CD8-positive, alpha-beta memory T cell (primary cell): Measurements from ENCODE around the gene FERMT2. TPM values are rescaled to one million over a fixed set of nuclear protein-coding genes. Genes with fewer than 3 reads are reported as not detected.

Source experiments
- CTCF ChIA-PET: fragments of 350-600 bp; sonication (Branson Sonifier 250); formaldehyde crosslinking; loops from one replicate; lab custom pipeline; 2021; ENCODE audit warnings: antibody characterized with exemption; lab: Charles Lee
- POLR2A ChIA-PET: fragments of 350-600 bp; sonication (Branson Sonifier 250); formaldehyde crosslinking; loops from one replicate; lab custom pipeline; 2021; ENCODE audit warnings: antibody characterized with exemption; lab: Charles Lee
- DNase-seq, 5 donors: peaks; one replicate each; pipeline versions ENCODE4 v3.0.0 to v3.0.0-alpha.2; 2020 to 2022; ENCODE audit warnings: mixed read lengths in 1 of 5
- H3K27ac ChIP-seq: one replicate; pipeline ENCODE4 v1.7.0; 2013; ENCODE audit warnings: low read depth, mild to moderate bottlenecking, low read length, moderate library complexity
- H3K27me3 ChIP-seq: 2 replicates; pipeline ENCODE4 v1.7.0; 2013; ENCODE audit warnings: low read length, mild to moderate bottlenecking; ENCODE audit not compliant: insufficient read depth, poor library complexity, severe bottlenecking
- H3K36me3 ChIP-seq: 2 replicates; pipeline ENCODE4 v1.7.0; 2013; ENCODE audit warnings: mild to moderate bottlenecking, low read length, moderate library complexity; ENCODE audit not compliant: insufficient read depth
- H3K4me1 ChIP-seq: 2 replicates; pipeline ENCODE4 v1.7.0; 2013; ENCODE audit warnings: mild to moderate bottlenecking, low read length, moderate library complexity; ENCODE audit not compliant: insufficient read depth
- H3K4me3 ChIP-seq: 2 replicates; pipeline ENCODE4 v1.7.0; 2013; ENCODE audit warnings: mild to moderate bottlenecking, low read length
- H3K9me3 ChIP-seq: 2 replicates; pipeline ENCODE4 v1.7.0; 2013; ENCODE audit warnings: mild to moderate bottlenecking, low read length
- H3K27ac Mint-ChIP-seq, 8 donors: one replicate each; pipeline ENCODE4 v1.8.0; 2020 to 2021; ENCODE audit warnings: mixed read lengths in 8 of 8, mild to moderate bottlenecking in 6 of 8, inconsistent platforms in 3 of 8, moderate library complexity in 3 of 8
- H3K27me3 Mint-ChIP-seq, 2 donors: one replicate each; pipeline ENCODE4 v1.8.0; 2020 to 2021; ENCODE audit warnings: mixed read lengths in 2 of 2, mild to moderate bottlenecking in 1 of 2, moderate library complexity in 1 of 2
- H3K36me3 Mint-ChIP-seq, 3 donors: one replicate each; pipeline ENCODE4 v1.8.0; 2020 to 2021; ENCODE audit warnings: mixed read lengths in 3 of 3, inconsistent platforms in 1 of 3, mild to moderate bottlenecking in 1 of 3
- H3K4me1 Mint-ChIP-seq, 3 donors: one replicate each; pipeline ENCODE4 v1.8.0; 2020 to 2021; ENCODE audit warnings: mixed read lengths in 3 of 3, inconsistent platforms in 1 of 3, mild to moderate bottlenecking in 1 of 3
- H3K4me3 Mint-ChIP-seq, 7 donors: one replicate each; pipeline ENCODE4 v1.8.0; 2020 to 2021; ENCODE audit warnings: mixed read lengths in 7 of 7, mild to moderate bottlenecking in 6 of 7, moderate library complexity in 4 of 7, inconsistent platforms in 2 of 7
- H3K9me3 Mint-ChIP-seq, 5 donors: one replicate each; pipeline ENCODE4 v1.8.0; 2020 to 2022; ENCODE audit warnings: mixed read lengths in 5 of 5, mild to moderate bottlenecking in 3 of 5, moderate library complexity in 2 of 5, inconsistent platforms in 1 of 5
- polyA plus RNA-seq: library from polyadenylated mRNA; unstranded; fragments of 300-500 nt; fragmentation: Illumina TruSeq; gene quantifications from one replicate; pipeline ENCODE4 v1.2.3, GENCODE V29; 2021
- total RNA-seq, 2 experiments: library from RNA; stranded (reverse); gene quantifications; one replicate each; pipeline ENCODE4 v1.2.3, GENCODE V29; 2021

FERMT2 gene
- total and polyA plus RNA-seq, 3 experiments from 2014 or later = 0.51 to 1.7 (median 0.93) TPM

DNA sequence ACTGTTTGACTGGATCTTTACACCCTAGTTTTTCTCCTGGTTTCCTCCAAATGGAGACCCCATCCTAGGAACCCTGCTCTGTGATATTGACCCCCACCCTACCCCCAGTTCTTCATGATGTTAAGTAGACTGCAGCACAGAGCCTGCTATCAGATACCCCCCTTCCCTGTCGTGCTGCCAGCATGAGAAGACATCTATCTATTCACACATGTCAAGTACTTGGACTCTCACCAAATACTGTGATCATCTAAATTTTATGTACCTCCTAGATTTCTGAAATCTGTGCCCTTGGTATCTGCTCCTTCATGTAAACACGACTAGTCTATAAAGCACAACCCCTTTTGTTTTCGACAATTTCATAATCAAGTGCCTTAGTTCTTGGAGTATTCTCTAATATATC, 38.9 kb downstream of the FERMT2 start:
- no peaks in the 10 kb centered on the region for H3K36me3 ChIP-seq
- no peaks in the 10 kb centered on the region for H3K9me3 ChIP-seq
- Mint-ChIP-seq H3K4me3 (no peak overlapping the region), H3K36me3 (no peaks in the 10 kb centered on the region), H3K4me1 (peaks cover under 1 to 6% (median 2%) of the 10 kb centered on the region in 3 donors), H3K27me3 (no peaks in the 10 kb centered on the region), H3K27ac (peak overlapping the region in 1 of 8 donors; percentile 37), H3K9me3 (no peaks in the 10 kb centered on the region)
- H3K4me3 ChIP-seq = no peak overlapping the region
- H3K4me1 ChIP-seq = no peaks in the 10 kb centered on the region
- CTCF ChIA-PET = no interaction called here
- no peak for DNase-seq
- H3K27me3 ChIP-seq = no peaks in the 10 kb centered on the region
- POLR2A ChIA-PET = no interaction called here
- H3K27ac ChIP-seq = no peak overlapping the region

DNA sequence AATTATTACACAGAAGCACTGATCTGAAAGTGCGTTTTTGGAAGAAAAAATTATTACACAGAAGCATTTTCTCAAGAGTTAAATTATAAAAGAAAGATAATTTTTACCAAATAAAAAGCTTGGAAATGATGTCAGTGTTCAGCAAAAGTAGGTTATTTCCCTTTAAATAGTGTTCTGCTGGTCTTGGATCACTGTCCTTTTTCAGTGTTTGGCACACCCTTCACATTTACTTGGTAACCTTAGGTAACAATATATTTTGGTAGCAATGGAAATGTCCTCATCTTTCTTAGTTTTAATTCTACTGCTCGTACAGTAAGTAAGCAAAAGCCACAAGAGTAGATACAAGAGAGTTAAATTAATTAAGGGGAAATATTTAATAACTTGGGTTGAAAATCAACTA, 40.3 kb downstream of the FERMT2 start:
- Mint-ChIP-seq H3K4me1 (peaks cover 0 to 2% (median 0%) of the 10 kb centered on the region in 3 donors), H3K36me3 (no peaks in the 10 kb centered on the region), H3K27ac (no peak overlapping the region), H3K4me3 (no peak overlapping the region), H3K9me3 (no peaks in the 10 kb centered on the region), H3K27me3 (no peaks in the 10 kb centered on the region)
- Histone ChIP-seq H3K9me3 (no peaks in the 10 kb centered on the region), H3K4me1 (no peaks in the 10 kb centered on the region), H3K27ac (no peak overlapping the region), H3K27me3 (no peaks in the 10 kb centered on the region), H3K4me3 (no peak overlapping the region), H3K36me3 (no peaks in the 10 kb centered on the region)
- no peak for DNase-seq
- ChIA-PET CTCF (no interaction called here), POLR2A (no interaction called here)

DNA sequence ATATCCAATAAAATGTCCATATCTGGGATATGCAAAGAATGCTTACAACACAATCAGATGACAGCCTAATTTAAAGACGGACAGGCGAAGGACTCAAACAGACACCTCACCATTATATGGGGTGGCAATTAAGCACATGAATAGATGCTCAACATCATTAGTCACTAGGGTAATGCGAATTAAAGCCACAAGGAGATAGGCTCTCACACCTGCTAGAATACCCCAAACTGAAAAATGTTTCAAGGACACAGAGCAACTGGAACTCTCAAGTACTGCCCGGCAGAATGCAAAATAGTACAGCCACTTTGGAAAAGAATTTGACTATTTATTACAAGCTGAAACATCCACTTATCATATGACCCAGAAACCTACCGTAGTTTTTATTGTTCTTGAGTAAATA, 42.9 kb downstream of the FERMT2 start:
- Mint-ChIP-seq H3K4me1 (peaks cover 0 to 2% (median 0%) of the 10 kb centered on the region in 3 donors), H3K27me3 (no peaks in the 10 kb centered on the region), H3K9me3 (no peaks in the 10 kb centered on the region), H3K27ac (no peak overlapping the region), H3K4me3 (no peak overlapping the region), H3K36me3 (no peaks in the 10 kb centered on the region)
- no peaks in the 10 kb centered on the region for H3K9me3 ChIP-seq
- H3K27me3 ChIP-seq = no peaks in the 10 kb centered on the region
- H3K27ac ChIP-seq = no peak overlapping the region
- no peaks in the 10 kb centered on the region for H3K36me3 ChIP-seq
- ChIA-PET POLR2A (no interaction called here), CTCF (no interaction called here)
- no peaks in the 10 kb centered on the region for H3K4me1 ChIP-seq
- DNase-seq = no peak
- H3K4me3 ChIP-seq = no peak overlapping the region

DNA sequence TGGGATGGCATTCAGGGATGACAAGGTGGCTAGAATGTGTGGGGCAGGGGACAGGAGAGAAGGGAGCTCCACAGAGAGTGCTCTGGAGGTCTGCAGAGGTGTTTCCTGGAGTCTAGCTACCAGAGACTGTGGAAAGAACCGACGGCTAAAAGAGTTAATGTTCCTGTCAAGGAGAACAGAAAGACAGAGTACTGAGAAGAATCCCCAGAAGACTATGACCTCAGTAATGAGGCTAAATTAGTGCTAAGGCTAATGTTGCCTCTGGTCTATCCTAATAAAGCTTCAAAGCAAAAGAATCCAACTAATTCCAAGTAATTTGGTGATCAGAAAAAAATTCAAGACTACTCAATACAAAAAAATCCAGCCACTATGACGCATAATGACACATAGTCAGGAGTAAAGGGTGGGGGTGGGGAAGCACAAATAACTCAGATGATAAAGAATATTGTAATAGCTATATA, 44.7 kb downstream of the FERMT2 start:
- no peaks in the 10 kb centered on the region for H3K4me1 ChIP-seq
- H3K9me3 ChIP-seq = no peaks in the 10 kb centered on the region
- no peaks in the 10 kb centered on the region for H3K9me3 Mint-ChIP-seq
- H3K27me3 ChIP-seq = no peaks in the 10 kb centered on the region
- H3K27ac ChIP-seq = no peak overlapping the region
- no peaks in the 10 kb centered on the region for H3K36me3 ChIP-seq
- H3K27ac Mint-ChIP-seq = no peak overlapping the region
- CTCF ChIA-PET = no interaction called here
- POLR2A ChIA-PET = no interaction called here
- DNase-seq = no peak
- peaks cover 0 to 1% (median 0%) of the 10 kb centered on the region in 3 donors for H3K36me3 Mint-ChIP-seq
- peaks cover 0 to 8% of the 10 kb centered on the region in 2 donors for H3K27me3 Mint-ChIP-seq
- H3K4me3 ChIP-seq = no peak overlapping the region
- H3K4me1 Mint-ChIP-seq = peaks cover 0 to 2% (median 0%) of the 10 kb centered on the region in 3 donors
- H3K4me3 Mint-ChIP-seq = no peak overlapping the region

DNA sequence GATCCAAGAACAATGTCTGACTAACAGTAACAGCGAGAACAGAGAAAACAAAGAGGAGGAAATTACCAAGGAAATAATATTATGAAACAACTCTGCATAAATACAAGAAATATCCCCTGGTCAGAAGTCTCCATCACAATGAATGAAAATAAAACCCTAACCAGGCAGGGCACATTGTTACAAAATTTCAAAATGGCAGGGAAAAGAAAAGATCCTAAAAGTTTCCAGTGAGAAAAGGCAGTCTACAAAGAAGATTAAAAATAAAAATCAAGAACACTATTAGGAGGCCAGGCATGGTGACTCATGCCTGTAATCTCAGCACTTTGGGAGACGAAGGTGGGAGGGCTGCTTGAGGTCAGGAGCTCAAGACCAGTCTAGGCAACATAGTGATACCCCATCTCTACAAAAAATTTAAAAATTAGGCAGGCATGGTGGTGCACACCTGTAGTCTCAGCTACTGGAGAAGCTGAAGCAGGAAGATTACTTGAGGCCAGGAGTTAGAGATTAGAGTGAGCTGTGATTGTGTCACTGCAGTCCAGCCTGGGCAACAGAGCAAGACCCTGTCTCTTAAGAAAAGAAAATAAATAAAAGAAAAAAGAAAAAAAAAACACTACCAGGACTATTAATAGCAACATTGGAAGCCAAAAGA, 47.8 kb downstream of the FERMT2 start:
- no peaks in the 10 kb centered on the region for H3K4me1 ChIP-seq
- H3K4me3 Mint-ChIP-seq = no peak overlapping the region
- H3K27ac Mint-ChIP-seq = no peak overlapping the region
- H3K27ac ChIP-seq = no peak overlapping the region
- ChIA-PET CTCF (no interaction called here), POLR2A (no interaction called here)
- no peaks in the 10 kb centered on the region for H3K9me3 ChIP-seq
- no peaks in the 10 kb centered on the region for H3K36me3 ChIP-seq
- peaks cover 0 to 1% (median 0%) of the 10 kb centered on the region in 3 donors for H3K36me3 Mint-ChIP-seq
- peaks cover 0 to 2% (median 0%) of the 10 kb centered on the region in 3 donors for H3K4me1 Mint-ChIP-seq
- H3K4me3 ChIP-seq = no peak overlapping the region
- no peaks in the 10 kb centered on the region for H3K27me3 ChIP-seq
- no peaks in the 10 kb centered on the region for H3K9me3 Mint-ChIP-seq
- DNase-seq = no peak
- peaks cover 0 to 13% of the 10 kb centered on the region in 2 donors for H3K27me3 Mint-ChIP-seq

DNA sequence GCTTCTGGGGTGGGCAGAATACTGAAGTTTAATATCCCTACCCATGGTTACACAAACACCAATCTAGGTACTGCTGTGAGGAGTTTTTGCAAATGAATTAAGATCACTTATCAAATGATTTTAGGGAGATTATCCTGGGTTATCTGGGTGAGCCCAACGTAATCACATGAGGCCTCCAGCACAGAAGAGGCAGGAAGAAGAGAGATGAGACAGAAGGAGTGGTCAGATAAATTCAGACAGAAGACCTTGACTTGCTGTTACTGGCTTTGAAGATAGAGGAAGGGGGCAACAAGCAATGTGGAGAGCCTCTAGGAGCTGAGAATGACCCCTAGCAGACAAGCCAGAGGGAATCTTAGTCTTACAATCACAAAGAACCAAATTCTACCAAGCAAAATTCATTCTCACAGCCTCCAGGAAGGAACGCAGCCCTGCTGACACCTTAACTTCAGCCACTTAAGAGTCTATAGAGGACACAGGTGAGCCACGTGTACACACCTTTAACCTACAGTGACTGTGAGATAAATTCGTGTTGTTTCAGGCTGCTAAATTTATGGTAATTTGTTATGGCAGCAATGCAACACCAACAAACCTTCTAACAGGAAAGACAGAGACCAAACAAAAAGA, 49.4 kb downstream of the FERMT2 start:
- Histone ChIP-seq H3K9me3 (no peaks in the 10 kb centered on the region), H3K4me1 (no peaks in the 10 kb centered on the region), H3K27ac (no peak overlapping the region), H3K4me3 (no peak overlapping the region), H3K27me3 (no peaks in the 10 kb centered on the region), H3K36me3 (no peaks in the 10 kb centered on the region)
- Mint-ChIP-seq H3K4me3 (no peak overlapping the region), H3K9me3 (no peaks in the 10 kb centered on the region), H3K27me3 (peaks cover 0 to 13% of the 10 kb centered on the region in 2 donors), H3K27ac (no peak overlapping the region), H3K4me1 (no peaks in the 10 kb centered on the region), H3K36me3 (peaks cover 0 to 1% (median 0%) of the 10 kb centered on the region in 3 donors)
- ChIA-PET CTCF (no interaction called here), POLR2A (no interaction called here)
- DNase-seq = no peak

DNA sequence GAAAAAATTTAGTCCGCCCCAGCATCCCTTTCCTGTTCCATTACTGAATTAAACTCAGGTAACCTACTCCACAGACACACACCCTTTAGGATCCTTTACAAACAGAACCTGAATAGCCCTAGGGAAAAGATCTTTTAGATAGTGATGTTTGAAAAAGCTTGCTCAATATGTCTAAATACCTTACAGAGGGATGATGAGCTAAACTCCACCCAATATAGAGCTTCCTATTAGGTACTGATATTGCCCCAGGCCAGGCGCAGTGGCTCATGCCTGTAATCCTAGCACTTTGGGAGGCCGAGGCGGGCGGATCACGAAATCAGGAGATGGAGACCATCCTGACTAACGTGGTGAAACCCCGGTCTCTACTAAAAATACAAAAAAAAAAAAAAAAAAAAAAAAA, 50.1 kb downstream of the FERMT2 start:
- no peak overlapping the region for H3K4me3 Mint-ChIP-seq
- H3K9me3 Mint-ChIP-seq = no peaks in the 10 kb centered on the region
- ChIA-PET POLR2A (no interaction called here), CTCF (no interaction called here)
- H3K4me3 ChIP-seq = no peak overlapping the region
- H3K27me3 Mint-ChIP-seq = peaks cover 0 to 13% of the 10 kb centered on the region in 2 donors
- H3K9me3 ChIP-seq = no peaks in the 10 kb centered on the region
- no peaks in the 10 kb centered on the region for H3K4me1 ChIP-seq
- no peaks in the 10 kb centered on the region for H3K27me3 ChIP-seq
- DNase-seq = no peak
- H3K36me3 Mint-ChIP-seq = peaks cover 0 to 1% (median 0%) of the 10 kb centered on the region in 3 donors
- no peak overlapping the region for H3K27ac ChIP-seq
- no peaks in the 10 kb centered on the region for H3K36me3 ChIP-seq
- no peak overlapping the region for H3K27ac Mint-ChIP-seq
- no peaks in the 10 kb centered on the region for H3K4me1 Mint-ChIP-seq

DNA sequence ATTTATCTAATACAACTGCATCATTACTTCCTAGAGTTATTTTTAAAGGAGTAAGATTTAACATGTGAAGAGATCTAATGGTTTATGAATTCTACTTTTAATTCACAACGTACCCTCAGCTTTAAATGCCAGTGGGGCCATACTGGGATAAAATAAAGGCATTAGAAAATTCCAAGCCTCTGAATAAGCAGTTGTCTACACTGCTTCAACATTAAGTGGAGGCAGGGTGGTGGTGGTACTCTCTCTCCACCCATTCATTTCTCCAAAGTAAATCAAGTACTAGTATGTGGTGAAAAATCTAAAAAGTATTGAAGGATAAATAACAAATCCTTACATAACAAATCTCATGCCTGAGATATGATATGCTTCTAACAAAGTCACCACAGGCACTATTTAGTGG, 52.4 kb downstream of the FERMT2 start:
- peaks cover 5 to 12% (median 9%) of the 10 kb centered on the region in 3 donors for H3K4me1 Mint-ChIP-seq
- H3K36me3 Mint-ChIP-seq = peaks cover 0 to 1% (median 0%) of the 10 kb centered on the region in 3 donors
- Histone ChIP-seq H3K4me3 (no peak overlapping the region), H3K27ac (no peak overlapping the region), H3K4me1 (no peaks in the 10 kb centered on the region), H3K36me3 (no peaks in the 10 kb centered on the region), H3K27me3 (no peaks in the 10 kb centered on the region), H3K9me3 (no peaks in the 10 kb centered on the region)
- POLR2A ChIA-PET = no interaction called here
- CTCF ChIA-PET = no interaction called here
- no peak overlapping the region for H3K27ac Mint-ChIP-seq
- no peak for DNase-seq
- H3K9me3 Mint-ChIP-seq = no peaks in the 10 kb centered on the region
- peaks cover 1 to 21% of the 10 kb centered on the region in 2 donors for H3K27me3 Mint-ChIP-seq
- no peak overlapping the region for H3K4me3 Mint-ChIP-seq
